GM12874 (cell line): ENCODE measurements around the gene CARS1.

Experiments used
- TF ChIP-seq, protein P1 (sequence below): IDR thresholded peaks from 2 replicates; pipeline ENCODE4 v1.5.1; 2011; ENCODE audit warnings: low read depth, mild to moderate bottlenecking, control low read depth, low read length, moderate library complexity; ENCODE audit not compliant: insufficient read depth

The CARS1 gene

DNA sequence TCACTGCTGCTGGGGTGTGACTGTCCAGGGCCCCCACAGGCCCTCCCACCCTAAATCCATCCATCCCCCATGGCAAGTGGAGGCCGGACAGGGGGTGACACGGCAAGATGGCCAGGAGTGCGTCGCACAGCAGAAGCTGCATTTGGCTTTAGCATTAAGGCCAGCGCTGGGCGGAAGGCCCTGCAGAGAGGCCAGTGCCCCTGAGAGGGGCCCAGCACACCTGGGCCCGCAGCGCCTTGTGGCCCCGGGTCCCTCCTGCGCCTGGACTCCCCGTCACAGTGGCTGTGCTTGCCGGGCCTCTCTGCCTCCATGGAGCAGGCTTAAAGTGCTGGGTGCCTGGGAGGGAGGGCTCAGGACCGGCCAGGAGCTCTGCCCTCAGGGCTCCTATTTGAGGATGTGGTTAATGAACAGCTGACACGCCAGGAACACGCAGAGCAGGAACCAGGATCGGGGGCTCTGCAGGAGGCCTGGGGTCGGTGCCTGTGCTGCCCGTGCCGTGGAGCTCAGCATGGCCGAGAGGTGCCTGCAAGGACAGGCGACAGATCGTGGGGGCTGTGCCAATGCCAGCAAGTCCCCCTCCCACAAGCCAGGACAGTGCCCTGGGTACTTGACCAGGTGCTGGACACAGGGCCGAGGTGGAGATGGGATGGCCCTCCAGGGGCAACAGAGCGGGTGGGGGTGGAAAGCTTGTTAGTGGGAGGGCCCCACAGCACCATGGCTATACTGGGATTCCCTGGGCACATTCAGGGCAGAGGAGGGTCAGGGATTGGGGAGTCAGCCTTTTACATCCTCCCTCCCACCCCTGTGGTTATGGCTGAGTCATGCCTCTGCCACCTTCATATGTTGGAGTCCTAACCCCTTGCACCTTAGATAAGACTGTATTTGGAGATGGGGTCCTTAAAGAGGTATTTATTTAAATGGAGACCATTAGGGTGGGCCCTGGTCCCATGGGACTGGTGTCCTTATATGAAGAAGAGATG lies 30.9 kb upstream of the CARS1 start:
- TF ChIP-seq, protein P1, sequence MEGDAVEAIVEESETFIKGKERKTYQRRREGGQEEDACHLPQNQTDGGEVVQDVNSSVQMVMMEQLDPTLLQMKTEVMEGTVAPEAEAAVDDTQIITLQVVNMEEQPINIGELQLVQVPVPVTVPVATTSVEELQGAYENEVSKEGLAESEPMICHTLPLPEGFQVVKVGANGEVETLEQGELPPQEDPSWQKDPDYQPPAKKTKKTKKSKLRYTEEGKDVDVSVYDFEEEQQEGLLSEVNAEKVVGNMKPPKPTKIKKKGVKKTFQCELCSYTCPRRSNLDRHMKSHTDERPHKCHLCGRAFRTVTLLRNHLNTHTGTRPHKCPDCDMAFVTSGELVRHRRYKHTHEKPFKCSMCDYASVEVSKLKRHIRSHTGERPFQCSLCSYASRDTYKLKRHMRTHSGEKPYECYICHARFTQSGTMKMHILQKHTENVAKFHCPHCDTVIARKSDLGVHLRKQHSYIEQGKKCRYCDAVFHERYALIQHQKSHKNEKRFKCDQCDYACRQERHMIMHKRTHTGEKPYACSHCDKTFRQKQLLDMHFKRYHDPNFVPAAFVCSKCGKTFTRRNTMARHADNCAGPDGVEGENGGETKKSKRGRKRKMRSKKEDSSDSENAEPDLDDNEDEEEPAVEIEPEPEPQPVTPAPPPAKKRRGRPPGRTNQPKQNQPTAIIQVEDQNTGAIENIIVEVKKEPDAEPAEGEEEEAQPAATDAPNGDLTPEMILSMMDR = no peak

DNA sequence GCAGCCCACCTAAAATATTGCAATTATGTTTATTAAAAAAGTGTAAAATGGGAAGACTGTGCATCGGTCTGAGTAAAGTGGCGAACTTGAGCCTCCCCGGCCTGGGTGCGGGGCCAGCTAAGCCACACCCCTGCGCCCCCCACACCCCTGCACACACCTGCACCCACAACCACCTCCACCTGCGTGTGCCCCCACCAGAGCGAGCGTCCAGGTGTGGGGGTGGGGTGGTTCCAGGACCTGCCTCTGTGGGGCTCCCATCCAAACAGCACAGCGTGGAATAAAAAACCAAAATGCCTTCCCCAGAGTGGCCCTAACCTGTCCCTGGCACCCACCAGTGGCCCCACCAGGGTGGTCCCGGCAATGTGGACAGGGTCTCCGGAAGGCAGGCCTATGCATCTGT lies 30.1 kb upstream of the CARS1 start:
- TF ChIP-seq, protein P1 = no peak

DNA sequence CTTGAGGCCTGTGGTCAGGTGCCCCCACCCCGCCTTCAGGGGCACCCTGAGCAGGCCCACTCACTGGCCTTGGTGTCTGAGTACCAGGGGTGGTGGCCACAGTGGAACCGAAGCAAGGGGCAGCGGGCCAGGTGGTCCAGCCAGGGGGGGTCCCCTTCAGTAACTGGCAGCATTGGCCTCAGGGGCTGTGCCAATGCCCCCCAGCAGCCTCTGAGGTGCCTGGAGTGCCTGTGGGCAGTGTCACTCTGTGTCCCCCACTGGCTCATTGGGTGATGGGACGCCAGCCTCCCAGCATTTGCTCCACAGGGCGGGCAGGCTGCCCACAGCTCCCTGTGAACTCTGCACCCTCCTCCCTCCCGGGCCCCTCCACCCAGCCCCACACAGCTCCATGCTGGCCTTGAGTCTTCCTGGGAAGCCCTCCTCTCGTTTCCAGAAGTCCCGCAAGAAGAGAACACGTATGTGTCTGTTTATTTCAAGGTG lies 29.5 kb upstream of the CARS1 start:
- TF ChIP-seq, protein P1 = no peak

DNA sequence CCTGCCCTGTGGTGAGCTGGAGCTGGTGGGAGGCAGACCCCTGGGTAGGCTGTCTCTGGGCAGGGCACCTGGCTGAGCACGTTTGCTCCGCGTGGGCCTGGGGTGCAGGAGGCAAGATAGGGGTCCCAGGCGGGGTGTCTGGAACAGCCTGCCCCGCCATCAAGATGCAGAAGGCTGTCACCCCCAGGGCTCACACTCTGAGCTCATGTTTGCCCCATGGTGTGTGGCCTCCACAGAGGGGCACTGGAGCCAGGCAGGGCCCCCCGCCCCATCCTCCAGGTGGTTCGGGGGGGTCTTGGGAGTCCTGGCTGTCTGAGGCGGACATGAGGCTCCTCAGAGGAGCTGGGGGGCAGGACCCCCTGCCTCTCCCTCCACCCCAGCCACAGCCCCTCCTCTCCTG lies 28.9 kb upstream of the CARS1 start:
- TF ChIP-seq, protein P1 = no peak

DNA sequence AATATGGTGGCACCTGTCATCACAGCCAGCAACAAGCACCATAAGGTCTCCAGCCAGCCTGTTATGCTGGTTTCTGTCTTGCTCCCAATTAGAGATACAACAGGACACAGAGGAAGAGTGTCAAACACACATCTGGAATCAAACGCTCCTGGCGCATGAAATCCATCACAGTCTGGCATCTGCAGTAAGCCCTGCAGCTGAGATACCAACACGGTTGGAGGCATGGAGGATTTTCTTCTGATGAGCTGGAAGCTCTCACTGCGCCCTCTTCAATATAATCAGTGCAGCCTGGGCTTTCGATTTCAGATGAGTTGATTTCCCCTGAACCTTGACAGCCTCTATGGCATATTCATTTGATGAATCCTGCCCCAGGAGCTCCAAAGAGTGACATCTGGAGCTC lies 27.8 kb upstream of the CARS1 start:
- TF ChIP-seq, protein P1 = no peak

DNA sequence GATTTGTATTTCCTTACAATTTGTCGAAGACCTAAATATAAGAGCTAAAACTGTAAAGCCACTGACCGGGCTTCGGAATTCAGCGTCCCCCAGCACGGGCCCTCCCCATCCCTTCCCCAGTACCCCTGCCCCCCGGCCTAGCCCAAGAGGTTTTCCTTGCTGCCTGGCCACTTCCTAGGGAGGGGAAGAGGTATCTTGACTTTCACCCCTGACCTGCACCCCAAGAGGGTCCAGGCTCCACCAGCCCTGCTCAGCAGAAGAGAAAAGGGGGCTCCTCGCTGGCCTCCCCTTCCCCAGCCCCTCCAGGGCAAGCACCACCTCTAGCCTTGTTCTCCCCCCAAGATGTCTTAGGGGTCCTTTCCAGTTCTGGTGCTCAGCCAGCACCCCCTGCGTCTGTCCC lies 26.1 kb upstream of the CARS1 start:
- TF ChIP-seq, protein P1 = no peak

DNA sequence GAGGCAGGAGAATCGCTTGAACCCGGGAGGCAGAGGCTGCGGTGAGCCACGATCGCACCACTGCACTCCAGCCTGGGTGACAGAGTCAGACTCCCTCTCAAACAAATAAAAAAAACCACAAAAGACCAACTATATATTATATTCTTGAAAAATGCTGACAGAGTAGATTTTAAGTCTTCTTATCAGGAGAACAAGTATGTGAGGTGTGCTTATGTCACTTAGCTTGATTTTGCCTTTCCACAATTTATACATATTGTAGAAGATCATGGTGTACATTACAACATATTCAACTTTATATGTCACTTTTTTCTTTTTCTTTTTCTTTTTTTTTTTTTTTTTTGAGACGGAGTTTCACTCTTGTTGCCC lies 24.1 kb upstream of the CARS1 start:
- TF ChIP-seq, protein P1 = no peak
